K562 (cell line): Measurements from ENCODE around the gene HMGCL. TPM values are rescaled to one million over a fixed set of nuclear protein-coding genes. Genes with fewer than 3 reads are reported as not detected.

Experiments
- BMI1 ChIP-seq: fragments of 150-350 bp; IDR thresholded peaks from 2 replicates; pipeline ENCODE4 v1.6.1; 2014; ENCODE audit warnings: low read length
- CC2D1A ChIP-seq: fragments of 450-650 bp; IDR thresholded peaks from 2 replicates; pipeline ENCODE4 v1.6.1; 2017; ENCODE audit warnings: mild to moderate bottlenecking
- CTCFL ChIP-seq: IDR thresholded peaks from 2 replicates; pipeline ENCODE4 v1.6.1; 2011; ENCODE audit warnings: borderline replicate concordance, low read depth, mild to moderate bottlenecking, moderate library complexity, low read length; ENCODE audit not compliant: insufficient read depth, poor library complexity, severe bottlenecking
- GTF3C2 ChIP-seq: IDR thresholded peaks from 3 replicates; pipeline ENCODE4 v1.6.1; 2011; ENCODE audit warnings: borderline replicate concordance, mild to moderate bottlenecking, moderate library complexity; ENCODE audit not compliant: insufficient read length; ENCODE audit errors: extremely low read depth
- MYNN ChIP-seq, 2 experiments: sonication (generic); formaldehyde crosslinking in 1 of 2; IDR thresholded peaks; 2 replicates each; pipeline versions ENCODE4 v1.5.0 to v1.6.1; 2016 to 2020; ENCODE audit warnings: antibody characterized with exemption in 1 of 2, missing genetic modification reagents in 1 of 2
- SOX6 ChIP-seq: fragments of 450-650 bp; IDR thresholded peaks from 2 replicates; pipeline ENCODE4 v1.6.1; 2014; ENCODE audit warnings: mild to moderate bottlenecking
- SPI1 ChIP-seq: IDR thresholded peaks from 2 replicates; pipeline ENCODE4 v1.6.1; 2011; ENCODE audit warnings: low read depth, low read length, control low read depth, borderline replicate concordance
- YY1 ChIP-seq, 3 experiments: IDR thresholded peaks; 2 replicates each; pipeline ENCODE4 v1.6.1; 2011; ENCODE audit warnings: low read length in 2 of 3, mild to moderate bottlenecking in 2 of 3, moderate library complexity in 2 of 3, borderline replicate concordance in 1 of 3, control low read depth in 1 of 3, low read depth in 1 of 3; ENCODE audit not compliant: insufficient read depth in 3 of 3, insufficient replicate concordance in 2 of 3, control insufficient read depth in 1 of 3, insufficient read length in 1 of 3; ENCODE audit errors: extremely low read depth in 1 of 3
- ZBED1 ChIP-seq: IDR thresholded peaks from 2 replicates; pipeline ENCODE4 v1.6.1; 2014
- polyA plus RNA-seq, 8 experiments: library from polyadenylated mRNA; depleted of rRNA in 4 of 8; stranded (reverse) in 5 of 8; unstranded in 3 of 8; fragments of >200 nt; fragmentation: Nextera tagmentation in 2 of 8; fragmentation: Illumina TruSeq in 1 of 8; extraction: Ambion mirVana in 2 of 8; extraction: Trizol in 1 of 8; gene quantifications; 2 replicates each; pipeline versions ENCODE4 v1.2.1 to v1.2.3, GENCODE V29; 2011 to 2014; ENCODE audit warnings: inconsistent platforms in 1 of 8, missing spikeins in 1 of 8
- total RNA-seq, 7 experiments: library from RNA; depleted of rRNA in 6 of 7; stranded (reverse); fragments of >200 nt in 6 of 7; fragmentation: Illumina TruSeq in 2 of 7; extraction: Trizol in 2 of 7; gene quantifications; 2 replicates each; pipeline versions ENCODE4 v1.2.1 to v1.2.3, GENCODE V29; 2011 to 2021; ENCODE audit warnings: low replicate concordance in 1 of 7
- TF ChIP-seq, protein P1 (sequence below): fragments of 450-650 bp; formaldehyde crosslinking; IDR thresholded peaks from 2 replicates; pipeline ENCODE4 v1.4.0; 2020; ENCODE audit warnings: mild to moderate bottlenecking, moderate library complexity
- TF ChIP-seq, protein P2 (sequence below): fragments of 200-800 bp; sonication (Bioruptor generic); IDR thresholded peaks from 2 replicates; pipeline ENCODE4 v1.6.1; 2017; ENCODE audit warnings: missing genetic modification characterization, missing compliant biosample characterization
- TF ChIP-seq, protein P3 (sequence below): sonication (generic); formaldehyde crosslinking; IDR thresholded peaks from 2 replicates; pipeline ENCODE4 v1.9.0; 2022; ENCODE audit warnings: mild to moderate bottlenecking, missing genetic modification reagents
- TF ChIP-seq, protein P4 (sequence below), 2 experiments: fragments of 450-650 bp; IDR thresholded peaks; 2 replicates each; pipeline ENCODE4 v1.6.1; 2016

The HMGCL gene
- total and polyA plus RNA-seq, 9 of the 15 experiments (the other 6 are each of a cell fraction or from before 2014, with no cell fraction given) = 18.0 to 82.2 (median 24.2) TPM

GRCh38 chr1:23810818-23811540 lies 14.2 kb downstream of the HMGCL start (continued):
- TF ChIP-seq, protein P1, sequence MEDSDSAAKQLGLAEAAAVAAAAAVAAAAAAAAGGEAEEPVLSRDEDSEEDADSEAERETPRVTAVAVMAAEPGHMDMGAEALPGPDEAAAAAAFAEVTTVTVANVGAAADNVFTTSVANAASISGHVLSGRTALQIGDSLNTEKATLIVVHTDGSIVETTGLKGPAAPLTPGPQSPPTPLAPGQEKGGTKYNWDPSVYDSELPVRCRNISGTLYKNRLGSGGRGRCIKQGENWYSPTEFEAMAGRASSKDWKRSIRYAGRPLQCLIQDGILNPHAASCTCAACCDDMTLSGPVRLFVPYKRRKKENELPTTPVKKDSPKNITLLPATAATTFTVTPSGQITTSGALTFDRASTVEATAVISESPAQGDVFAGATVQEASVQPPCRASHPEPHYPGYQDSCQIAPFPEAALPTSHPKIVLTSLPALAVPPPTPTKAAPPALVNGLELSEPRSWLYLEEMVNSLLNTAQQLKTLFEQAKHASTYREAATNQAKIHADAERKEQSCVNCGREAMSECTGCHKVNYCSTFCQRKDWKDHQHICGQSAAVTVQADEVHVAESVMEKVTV (CRISPR knock-in tag) = peak; percentile 64
- TF ChIP-seq, protein P2, sequence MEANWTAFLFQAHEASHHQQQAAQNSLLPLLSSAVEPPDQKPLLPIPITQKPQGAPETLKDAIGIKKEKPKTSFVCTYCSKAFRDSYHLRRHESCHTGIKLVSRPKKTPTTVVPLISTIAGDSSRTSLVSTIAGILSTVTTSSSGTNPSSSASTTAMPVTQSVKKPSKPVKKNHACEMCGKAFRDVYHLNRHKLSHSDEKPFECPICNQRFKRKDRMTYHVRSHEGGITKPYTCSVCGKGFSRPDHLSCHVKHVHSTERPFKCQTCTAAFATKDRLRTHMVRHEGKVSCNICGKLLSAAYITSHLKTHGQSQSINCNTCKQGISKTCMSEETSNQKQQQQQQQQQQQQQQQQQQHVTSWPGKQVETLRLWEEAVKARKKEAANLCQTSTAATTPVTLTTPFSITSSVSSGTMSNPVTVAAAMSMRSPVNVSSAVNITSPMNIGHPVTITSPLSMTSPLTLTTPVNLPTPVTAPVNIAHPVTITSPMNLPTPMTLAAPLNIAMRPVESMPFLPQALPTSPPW (CRISPR knock-in tag) = peak; percentile 28; the same call in 1 of the 2 replicates
- peak in 1 of 3 experiments; percentile 73 for TF ChIP-seq YY1 (IDR thresholded peaks at IDR 0.05; ENCODE audit: borderline replicate concordance in 1 of 3, control insufficient read depth in 1 of 3, extremely low read depth in 1 of 3, insufficient read depth in 3 of 3, insufficient read length in 1 of 3, insufficient replicate concordance in 2 of 3, low read depth in 1 of 3, low read length in 2 of 3)
- peak; percentile 63 for TF ChIP-seq CC2D1A
- TF ChIP-seq SOX6 = peak; percentile 85
- TF ChIP-seq ZBED1 = no peak
- TF ChIP-seq, protein P3, sequence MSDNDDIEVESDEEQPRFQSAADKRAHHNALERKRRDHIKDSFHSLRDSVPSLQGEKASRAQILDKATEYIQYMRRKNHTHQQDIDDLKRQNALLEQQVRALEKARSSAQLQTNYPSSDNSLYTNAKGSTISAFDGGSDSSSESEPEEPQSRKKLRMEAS (CRISPR knock-in tag) = peak; percentile 39; the same call in 1 of the 2 replicates
- no peak for TF ChIP-seq BMI1
- TF ChIP-seq GTF3C2 = peak; percentile 52
- TF ChIP-seq CTCFL = peak; percentile 9
- 0 out of 2 replicates have a peak, but pooled peaks have one; percentile 36 for TF ChIP-seq MYNN (IDR thresholded peaks at IDR 0.05)
- TF ChIP-seq MYNN (CRISPR knock-in tag; IDR thresholded peaks at IDR 0.05) = no peak
- peak; percentile 68 for TF ChIP-seq SPI1
- TF ChIP-seq, protein P4, sequence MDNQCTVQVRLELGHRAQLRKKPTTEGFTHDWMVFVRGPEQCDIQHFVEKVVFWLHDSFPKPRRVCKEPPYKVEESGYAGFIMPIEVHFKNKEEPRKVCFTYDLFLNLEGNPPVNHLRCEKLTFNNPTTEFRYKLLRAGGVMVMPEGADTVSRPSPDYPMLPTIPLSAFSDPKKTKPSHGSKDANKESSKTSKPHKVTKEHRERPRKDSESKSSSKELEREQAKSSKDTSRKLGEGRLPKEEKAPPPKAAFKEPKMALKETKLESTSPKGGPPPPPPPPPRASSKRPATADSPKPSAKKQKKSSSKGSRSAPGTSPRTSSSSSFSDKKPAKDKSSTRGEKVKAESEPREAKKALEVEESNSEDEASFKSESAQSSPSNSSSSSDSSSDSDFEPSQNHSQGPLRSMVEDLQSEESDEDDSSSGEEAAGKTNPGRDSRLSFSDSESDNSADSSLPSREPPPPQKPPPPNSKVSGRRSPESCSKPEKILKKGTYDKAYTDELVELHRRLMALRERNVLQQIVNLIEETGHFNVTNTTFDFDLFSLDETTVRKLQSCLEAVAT (IDR thresholded peaks at IDR 0.05) = peak; percentile 56 to 60; a peak in 3 of 4 replicates
